ENCODE data around the gene TNF. TPM values are rescaled to one million over a fixed set of nuclear protein-coding genes. Genes with fewer than 3 reads are reported as not detected.
"Not testable (repeated sequence)": the region's sequence is repeated elsewhere in the genome, so short reads cannot be mapped to it uniquely, and the experiment has no call there.

The TNF gene
- total and polyA plus RNA-seq, 3 donors from 2014 or later: 0.24 to 1.1 (median 0.31) TPM

DNA sequence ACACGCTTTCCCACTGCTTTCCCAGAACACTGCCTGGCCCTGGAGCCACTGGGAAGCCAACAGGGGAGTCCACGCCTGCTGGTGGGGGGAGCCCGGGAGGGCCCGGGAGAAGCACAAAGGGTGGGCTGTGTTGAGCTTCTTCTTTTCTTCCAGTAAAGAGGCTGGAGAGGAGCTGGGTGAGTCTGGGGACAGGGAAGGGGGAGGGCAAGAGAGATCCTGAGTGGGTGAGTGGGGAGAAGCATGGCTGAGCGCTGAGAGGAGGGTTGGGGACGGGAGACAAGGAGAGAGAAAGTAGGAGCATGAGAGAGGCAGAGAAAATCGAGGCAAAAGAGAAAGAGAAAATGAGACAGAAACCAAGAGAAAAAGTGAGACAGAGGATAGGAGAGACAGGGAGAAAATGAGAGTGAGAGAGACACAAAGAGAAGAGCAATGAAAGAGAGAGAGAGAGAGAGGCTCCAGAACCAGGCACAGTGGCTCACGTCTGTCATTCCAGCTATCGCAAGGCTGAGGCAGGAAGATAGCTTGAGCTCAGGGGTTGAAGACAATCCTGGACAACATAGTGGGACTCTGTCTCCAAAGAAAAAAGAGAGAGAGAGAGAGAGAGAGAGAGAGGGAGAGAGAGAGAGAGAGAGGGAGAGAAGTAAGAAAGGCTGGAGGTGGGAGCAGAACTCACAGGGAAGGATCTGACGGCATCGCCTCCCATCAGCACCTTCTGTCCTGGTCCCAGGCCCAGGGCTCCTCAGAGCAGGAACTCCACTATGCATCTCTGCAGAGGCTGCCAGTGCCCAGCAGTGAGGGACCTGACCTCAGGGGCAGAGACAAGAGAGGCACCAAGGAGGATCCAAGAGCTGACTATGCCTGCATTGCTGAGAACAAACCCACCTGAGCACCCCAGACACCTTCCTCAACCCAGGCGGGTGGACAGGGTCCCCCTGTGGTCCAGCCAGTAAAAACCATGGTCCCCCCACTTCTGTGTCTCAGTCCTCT, 12.7 kb downstream of the TNF start:
- TF ChIP-seq POLR2A (IDR thresholded peaks at IDR 0.05): no peak
- TF ChIP-seq, protein P1, sequence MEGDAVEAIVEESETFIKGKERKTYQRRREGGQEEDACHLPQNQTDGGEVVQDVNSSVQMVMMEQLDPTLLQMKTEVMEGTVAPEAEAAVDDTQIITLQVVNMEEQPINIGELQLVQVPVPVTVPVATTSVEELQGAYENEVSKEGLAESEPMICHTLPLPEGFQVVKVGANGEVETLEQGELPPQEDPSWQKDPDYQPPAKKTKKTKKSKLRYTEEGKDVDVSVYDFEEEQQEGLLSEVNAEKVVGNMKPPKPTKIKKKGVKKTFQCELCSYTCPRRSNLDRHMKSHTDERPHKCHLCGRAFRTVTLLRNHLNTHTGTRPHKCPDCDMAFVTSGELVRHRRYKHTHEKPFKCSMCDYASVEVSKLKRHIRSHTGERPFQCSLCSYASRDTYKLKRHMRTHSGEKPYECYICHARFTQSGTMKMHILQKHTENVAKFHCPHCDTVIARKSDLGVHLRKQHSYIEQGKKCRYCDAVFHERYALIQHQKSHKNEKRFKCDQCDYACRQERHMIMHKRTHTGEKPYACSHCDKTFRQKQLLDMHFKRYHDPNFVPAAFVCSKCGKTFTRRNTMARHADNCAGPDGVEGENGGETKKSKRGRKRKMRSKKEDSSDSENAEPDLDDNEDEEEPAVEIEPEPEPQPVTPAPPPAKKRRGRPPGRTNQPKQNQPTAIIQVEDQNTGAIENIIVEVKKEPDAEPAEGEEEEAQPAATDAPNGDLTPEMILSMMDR (IDR thresholded peaks at IDR 0.05): no peak
- H3K4me1 ChIP-seq: no peaks in the 10 kb centered on the region
- H3K9me3 ChIP-seq: no peaks in the 10 kb centered on the region
- no peaks in the 10 kb centered on the region for H3K27me3 ChIP-seq
- H3K27ac ChIP-seq: no peak overlapping the region
- intact Hi-C loops (cut with DNase I; ENCODE audit: low total_unique reads): no loop called here
- no peak for DNase-seq
- H3K4me3 ChIP-seq: no peak overlapping the region
- WGBS, 2 donors: 66 to 67% methylated on average over 11 to 12 of the region's 12 CpGs
- no peaks in the 10 kb centered on the region for H3K36me3 ChIP-seq (ENCODE audit: low read depth, missing control alignments)

DNA sequence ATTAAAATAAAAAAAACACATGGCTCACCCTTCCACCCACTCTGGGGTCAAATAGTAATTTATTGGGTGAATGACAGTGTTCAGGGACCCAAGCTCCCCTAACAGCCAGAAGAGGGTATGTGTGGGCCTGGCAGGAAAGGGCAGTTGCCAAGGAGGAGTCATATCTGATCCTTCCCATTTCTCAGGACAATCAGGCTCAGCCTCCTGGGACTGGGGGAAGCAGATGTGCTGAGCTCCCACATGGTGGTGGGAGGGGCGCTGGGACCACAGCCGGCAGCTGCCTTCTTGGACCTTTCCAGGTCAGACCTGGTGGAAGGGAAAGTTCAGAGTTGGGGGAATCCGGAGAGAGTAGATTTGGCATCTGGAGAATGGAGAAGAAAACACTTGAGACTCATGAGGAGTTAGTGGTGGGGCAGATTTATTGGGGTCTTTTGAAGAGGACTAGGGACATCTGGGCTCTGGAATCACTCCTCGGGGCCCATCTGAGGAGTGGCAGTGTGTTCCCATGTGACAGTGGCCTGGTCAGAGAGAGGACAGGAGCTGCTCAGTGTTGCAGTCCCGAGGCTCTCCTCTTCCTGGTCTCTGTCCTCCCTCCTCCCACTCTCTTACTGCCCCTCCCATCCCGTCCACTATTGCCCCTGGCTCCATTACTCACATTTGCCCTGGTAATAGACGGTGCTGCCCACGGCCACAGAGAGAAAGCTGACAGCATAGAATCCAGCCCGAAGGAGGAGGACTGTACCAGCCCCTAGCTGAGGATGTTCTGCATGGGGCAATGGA, 13.7 kb downstream of the TNF start:
- no peaks in the 10 kb centered on the region for H3K4me1 ChIP-seq
- intact Hi-C loops (cut with DNase I; ENCODE audit: low total_unique reads): no loop called here
- H3K27me3 ChIP-seq: no peaks in the 10 kb centered on the region
- WGBS, 2 donors: 56 to 67% methylated on average over 9 of the region's 9 CpGs
- no peak overlapping the region for H3K27ac ChIP-seq
- no peaks in the 10 kb centered on the region for H3K36me3 ChIP-seq (ENCODE audit: low read depth, missing control alignments)
- TF ChIP-seq, protein P1 (IDR thresholded peaks at IDR 0.05): no peak
- no peak for DNase-seq
- no peaks in the 10 kb centered on the region for H3K9me3 ChIP-seq
- H3K4me3 ChIP-seq: no peak overlapping the region

DNA sequence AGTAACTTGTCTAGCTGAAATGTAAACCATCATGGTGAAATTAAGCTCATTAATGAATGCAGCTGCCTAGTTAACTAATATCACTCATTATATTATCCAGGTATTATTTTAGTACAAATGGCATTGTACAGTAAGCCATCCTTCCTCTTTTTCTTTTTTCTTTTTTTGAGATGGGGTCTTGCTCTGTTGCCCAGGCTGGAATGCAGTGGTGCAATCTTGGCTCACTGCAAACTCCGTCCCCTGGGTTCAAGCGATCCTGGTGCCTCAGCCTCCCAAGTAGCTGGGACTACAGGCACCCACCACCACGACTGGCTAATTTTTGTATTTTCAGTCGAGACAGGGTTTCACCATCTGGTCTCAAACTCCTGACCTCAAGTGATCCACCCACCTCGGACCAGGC, 15.3 kb downstream of the TNF start:
- not testable (repeated sequence) for H3K27me3 ChIP-seq; H3K36me3 ChIP-seq (ENCODE audit: low read depth, missing control alignments); H3K9me3 ChIP-seq; H3K4me3 ChIP-seq; H3K27ac ChIP-seq; H3K4me1 ChIP-seq; DNase-seq
- 76 to 91% methylated on average over 5 of the region's 5 CpGs for WGBS, 2 donors
- intact Hi-C loops (cut with DNase I; ENCODE audit: low total_unique reads): loop anchor here (10.0 kb wide), 1 partner anchor 46 kb away; the partner anchor contains the start of genes ATP6V1G2, DDX39B and NFKBIL1

DNA sequence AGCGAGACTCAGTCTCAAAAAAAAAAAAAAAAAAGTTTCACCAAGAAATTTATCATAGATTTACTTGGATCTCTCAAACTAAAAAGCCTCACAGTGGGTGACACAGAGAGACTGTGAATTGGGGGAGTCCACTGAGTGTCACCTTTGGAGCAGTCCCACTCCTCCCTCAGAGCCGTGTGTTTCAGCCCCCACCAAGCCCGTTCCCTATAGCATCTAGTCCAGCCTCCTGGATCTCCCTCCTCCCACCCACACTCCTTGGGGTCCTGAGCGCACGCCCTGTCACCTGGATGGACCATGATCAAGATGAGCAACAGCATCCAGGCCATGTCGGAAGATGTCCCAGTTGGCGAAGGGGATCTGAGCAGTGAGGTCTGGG, 17.0 kb downstream of the TNF start:
- Histone ChIP-seq H3K27ac (no peak overlapping the region), H3K27me3 (no peaks in the 10 kb centered on the region), H3K9me3 (no peaks in the 10 kb centered on the region), H3K36me3 (ENCODE audit: low read depth, missing control alignments) (no peaks in the 10 kb centered on the region), H3K4me3 (no peak overlapping the region), H3K4me1 (no peaks in the 10 kb centered on the region)
- intact Hi-C loops (cut with DNase I; ENCODE audit: low total_unique reads): loop anchor here (10.0 kb wide), 1 partner anchor 48 kb away; the partner anchor contains the start of genes ATP6V1G2, DDX39B and NFKBIL1
- no peak for DNase-seq
- 83 to 91% methylated on average over 7 of the region's 7 CpGs for WGBS, 2 donors
- TF ChIP-seq, protein P1 (IDR thresholded peaks at IDR 0.05): no peak
- TF ChIP-seq POLR2A (IDR thresholded peaks at IDR 0.05): no peak

DNA sequence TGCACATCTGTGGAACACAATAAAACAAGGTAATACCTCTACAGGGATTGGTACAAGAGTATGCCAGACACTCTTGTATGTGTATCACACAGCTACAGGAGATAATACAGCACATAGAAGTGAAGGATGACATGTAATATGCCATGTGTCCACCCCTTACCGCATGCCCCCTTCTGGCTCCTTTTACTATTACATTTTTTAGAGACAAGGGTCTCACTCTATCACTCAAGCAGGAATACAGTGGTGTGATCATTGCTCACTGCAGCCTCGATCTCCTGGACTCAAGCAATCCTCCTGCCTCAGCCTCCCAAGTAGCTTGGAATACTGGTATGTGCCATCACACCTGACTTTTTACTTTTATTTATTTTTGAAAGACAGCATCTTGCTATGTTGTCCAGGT, 21.6 kb downstream of the TNF start:
- Histone ChIP-seq H3K27ac (no peak overlapping the region), H3K36me3 (ENCODE audit: low read depth, missing control alignments) (no peaks in the 10 kb centered on the region), H3K4me1 (peaks cover 3% of the 10 kb centered on the region), H3K9me3 (no peaks in the 10 kb centered on the region), H3K27me3 (no peaks in the 10 kb centered on the region), H3K4me3 (no peak overlapping the region)
- DNase-seq: no peak
- intact Hi-C loops (cut with DNase I; ENCODE audit: low total_unique reads): loop anchor here (10.0 kb wide), 1 partner anchor 52 kb away; the partner anchor contains the start of genes ATP6V1G2, DDX39B and NFKBIL1
- no peak for TF ChIP-seq POLR2A (IDR thresholded peaks at IDR 0.05)
- TF ChIP-seq, protein P1 (IDR thresholded peaks at IDR 0.05): peak in 2 of 3 experiments; percentile 23 to 36
- 51 to 61% methylated on average over 2 of the region's 2 CpGs for WGBS, 2 donors

All from testis (tissue), 3 donors.